Occipital lobe (tissue), 2 donors: ENCODE data around the gene RALGDS. TPM values are rescaled to one million over a fixed set of nuclear protein-coding genes. Genes with fewer than 3 reads are reported as not detected.
"Not testable (repeated sequence)": the region's sequence is repeated elsewhere in the genome, so short reads cannot be mapped to it uniquely, and the experiment has no call there.

Experiments
- DNase-seq: peaks from one replicate; lab custom pipeline; 2025; lab: John Stamatoyannopoulos, UW
- total RNA-seq: library from RNA; depleted of rRNA; stranded (reverse); fragments of >200 nt; gene quantifications from one replicate; pipeline ENCODE4 v1.2.3, GENCODE V29; 2014

The RALGDS gene
- total RNA-seq, 1 donor from 2014 or later, result 95.8 TPM

GRCh38 chr9:133070985-133071384 lies 50.1 kb downstream of the RALGDS start:
- not testable (repeated sequence) for DNase-seq

- DNase-seq, result not testable (repeated sequence)
Measured at GRCh38 chr9:133070500-133070961, 50.5 kb downstream of the RALGDS start.

GRCh38 chr9:133068431-133068830 lies 52.6 kb downstream of the RALGDS start:
- not testable (repeated sequence) for DNase-seq

- no peak for DNase-seq
Measured at GRCh38 chr9:133067813-133068212, 53.2 kb downstream of the RALGDS start.

- DNase-seq, result no peak
Measured at GRCh38 chr9:133067006-133067405, 54.0 kb downstream of the RALGDS start.

- DNase-seq, result no peak
Measured at GRCh38 chr9:133066181-133066983, 54.7 kb downstream of the RALGDS start.

GRCh38 chr9:133065070-133065388 lies 56.0 kb downstream of the RALGDS start:
- no peak for DNase-seq

GRCh38 chr9:133064241-133065069 lies 56.6 kb downstream of the RALGDS start:
- DNase-seq, result no peak

GRCh38 chr9:133063500-133064231 lies 57.4 kb downstream of the RALGDS start:
- DNase-seq, result no peak

- no peak for DNase-seq
Measured at GRCh38 chr9:133063159-133063499, 57.9 kb downstream of the RALGDS start.

- not testable (repeated sequence) for DNase-seq
Measured at GRCh38 chr9:133062569-133062968, 58.5 kb downstream of the RALGDS start.

GRCh38 chr9:133061764-133062145 lies 59.3 kb downstream of the RALGDS start, which contains the start of gene CEL:
Gene CEL (plus strand): TSS chr9:133061981. CDS start chr9:133062003, 22 bp downstream.
- not testable (repeated sequence) for DNase-seq

GRCh38 chr9:133061019-133061763 lies 59.8 kb downstream of the RALGDS start:
- not testable (repeated sequence) for DNase-seq

GRCh38 chr9:133060417-133060841 lies 60.6 kb downstream of the RALGDS start:
- DNase-seq, result no peak

GRCh38 chr9:133059623-133060022 lies 61.4 kb downstream of the RALGDS start:
- no peak for DNase-seq

GRCh38 chr9:133058550-133059320 lies 62.3 kb downstream of the RALGDS start:
- no peak for DNase-seq

GRCh38 chr9:133058071-133058470 lies 63.0 kb downstream of the RALGDS start:
- DNase-seq, result no peak

- no peak for DNase-seq
Measured at GRCh38 chr9:133057553-133057952, 63.5 kb downstream of the RALGDS start.

GRCh38 chr9:133057006-133057405 lies 64.0 kb downstream of the RALGDS start:
- DNase-seq, result no peak

- DNase-seq, result no peak
Measured at GRCh38 chr9:133056533-133056932, 64.5 kb downstream of the RALGDS start.
